Measurements from ENCODE around the gene PRDM2. TPM values are rescaled to one million over a fixed set of nuclear protein-coding genes. Genes with fewer than 3 reads are reported as not detected.

Gene PRDM2
- total RNA-seq, 1 donor from 2014 or later = 12.5 TPM

DNA sequence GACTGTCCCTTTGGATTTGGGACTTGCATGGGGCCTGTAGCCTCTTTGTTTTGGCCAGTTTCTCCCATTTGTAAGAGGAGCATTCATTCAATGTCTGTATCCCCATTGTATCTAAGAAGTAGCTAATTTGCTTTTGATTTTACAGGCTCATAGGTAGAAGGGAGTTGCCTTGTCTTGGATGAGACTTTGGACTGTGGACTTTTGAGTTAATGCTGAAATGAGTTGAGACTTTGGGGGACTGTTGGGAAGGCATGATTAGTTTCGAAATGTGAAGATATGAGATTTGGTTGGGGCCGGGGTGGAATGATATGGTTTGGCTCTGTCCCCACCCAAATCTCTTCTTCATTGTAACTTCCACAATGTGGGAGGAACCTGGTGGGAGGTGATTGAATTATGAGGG, 151.7 kb downstream of the PRDM2 start:
- TF ChIP-seq, protein P1, sequence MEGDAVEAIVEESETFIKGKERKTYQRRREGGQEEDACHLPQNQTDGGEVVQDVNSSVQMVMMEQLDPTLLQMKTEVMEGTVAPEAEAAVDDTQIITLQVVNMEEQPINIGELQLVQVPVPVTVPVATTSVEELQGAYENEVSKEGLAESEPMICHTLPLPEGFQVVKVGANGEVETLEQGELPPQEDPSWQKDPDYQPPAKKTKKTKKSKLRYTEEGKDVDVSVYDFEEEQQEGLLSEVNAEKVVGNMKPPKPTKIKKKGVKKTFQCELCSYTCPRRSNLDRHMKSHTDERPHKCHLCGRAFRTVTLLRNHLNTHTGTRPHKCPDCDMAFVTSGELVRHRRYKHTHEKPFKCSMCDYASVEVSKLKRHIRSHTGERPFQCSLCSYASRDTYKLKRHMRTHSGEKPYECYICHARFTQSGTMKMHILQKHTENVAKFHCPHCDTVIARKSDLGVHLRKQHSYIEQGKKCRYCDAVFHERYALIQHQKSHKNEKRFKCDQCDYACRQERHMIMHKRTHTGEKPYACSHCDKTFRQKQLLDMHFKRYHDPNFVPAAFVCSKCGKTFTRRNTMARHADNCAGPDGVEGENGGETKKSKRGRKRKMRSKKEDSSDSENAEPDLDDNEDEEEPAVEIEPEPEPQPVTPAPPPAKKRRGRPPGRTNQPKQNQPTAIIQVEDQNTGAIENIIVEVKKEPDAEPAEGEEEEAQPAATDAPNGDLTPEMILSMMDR (conservative IDR thresholded peaks at IDR 0.05; ENCODE audit: low read depth, low read length) = no peak
- H3K4me3 ChIP-seq (ENCODE audit: low read depth, low read length) = no peak overlapping the region
- DNase-seq (ENCODE audit: low read depth) = no peak

DNA sequence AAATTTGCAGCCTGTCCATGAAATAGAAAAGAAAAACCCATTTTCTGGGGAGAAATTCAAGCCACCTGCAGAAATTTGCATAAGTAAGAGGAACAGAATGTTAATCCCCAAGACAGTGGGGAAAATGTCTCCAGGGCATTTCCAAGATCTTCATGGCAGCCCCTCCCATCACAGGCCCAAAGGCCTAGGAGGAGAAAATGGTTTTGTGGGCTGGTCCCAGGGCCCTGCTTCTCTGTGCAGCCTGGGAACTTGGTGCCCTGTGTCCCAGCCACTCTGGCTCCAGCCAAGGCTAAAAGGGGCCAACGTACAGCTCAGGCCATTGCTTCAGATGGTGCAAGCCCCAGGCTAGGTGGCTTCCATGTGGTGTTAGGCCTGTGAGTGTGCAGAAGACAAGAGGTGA, 155.6 kb downstream of the PRDM2 start:
- DNase-seq (ENCODE audit: low read depth) = no peak
- TF ChIP-seq, protein P1 (conservative IDR thresholded peaks at IDR 0.05; ENCODE audit: low read depth, low read length) = no peak
- no peak overlapping the region for H3K4me3 ChIP-seq (ENCODE audit: low read depth, low read length)

DNA sequence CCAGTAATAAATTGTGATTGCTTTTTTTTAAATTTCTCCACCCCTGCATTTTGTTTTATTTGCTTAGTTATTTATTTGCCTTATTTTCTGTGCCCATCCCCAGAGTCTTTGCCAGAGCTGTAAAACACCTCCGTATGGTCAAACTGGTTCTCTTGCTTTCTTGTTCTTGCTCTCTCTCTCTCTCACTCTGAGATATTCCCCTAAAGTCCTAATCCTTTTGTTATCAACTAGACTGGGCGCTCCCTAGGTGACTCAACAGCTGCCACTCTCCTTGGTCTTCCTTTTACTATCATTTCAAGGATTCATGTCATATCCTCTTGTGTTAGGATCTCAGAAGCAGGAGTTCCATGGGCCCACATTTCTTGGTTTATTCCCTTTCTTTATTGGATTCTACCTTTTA, 160.0 kb downstream of the PRDM2 start:
- TF ChIP-seq, protein P1 (conservative IDR thresholded peaks at IDR 0.05; ENCODE audit: low read depth, low read length) = no peak
- H3K4me3 ChIP-seq (ENCODE audit: low read depth, low read length) = no peak overlapping the region
- DNase-seq (ENCODE audit: low read depth) = no peak

DNA sequence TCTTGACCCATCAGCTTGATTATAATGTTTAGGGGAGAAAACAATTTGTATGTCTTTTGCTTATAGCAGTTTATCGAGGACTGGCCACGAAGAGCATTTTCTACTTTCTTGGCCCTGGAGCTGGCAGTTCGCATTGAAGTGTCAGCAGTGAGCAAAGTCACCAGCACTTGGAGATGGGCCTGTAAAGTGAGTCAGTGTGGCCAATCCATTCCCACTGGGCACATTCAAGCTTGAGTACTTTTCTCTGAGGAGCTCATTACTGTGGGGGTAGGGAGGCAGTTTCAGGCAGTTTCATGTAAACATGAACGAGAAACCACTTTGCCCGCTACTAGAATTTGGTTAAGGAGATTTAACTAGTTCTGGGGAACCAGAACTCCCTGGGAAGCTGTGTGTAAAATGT, 164.8 kb downstream of the PRDM2 start:
- no peak for DNase-seq (ENCODE audit: low read depth)
- no peak overlapping the region for H3K4me3 ChIP-seq (ENCODE audit: low read depth, low read length)
- TF ChIP-seq, protein P1 (conservative IDR thresholded peaks at IDR 0.05; ENCODE audit: low read depth, low read length) = no peak

DNA sequence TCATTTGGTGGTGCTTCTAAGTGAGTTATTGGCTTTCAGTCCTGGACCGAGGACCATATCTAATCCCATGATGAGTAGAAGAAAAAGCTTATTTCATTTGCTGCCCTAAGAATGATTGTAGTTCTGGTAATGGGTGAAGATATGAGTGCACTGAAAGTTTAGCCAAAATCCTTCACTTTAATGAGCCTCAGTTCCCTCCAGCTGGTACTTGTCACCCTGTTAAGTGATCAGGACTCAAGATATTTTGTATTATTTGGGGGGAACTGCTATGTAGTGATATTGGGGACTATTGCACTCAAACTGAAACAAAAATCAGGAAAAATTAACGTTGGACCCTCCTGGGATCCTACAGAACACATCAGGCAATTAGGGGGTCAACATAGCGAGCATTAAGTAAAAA, 165.9 kb downstream of the PRDM2 start:
- TF ChIP-seq, protein P1 (conservative IDR thresholded peaks at IDR 0.05; ENCODE audit: low read depth, low read length) = no peak
- no peak for DNase-seq (ENCODE audit: low read depth)
- H3K4me3 ChIP-seq (ENCODE audit: low read depth, low read length) = no peak overlapping the region

DNA sequence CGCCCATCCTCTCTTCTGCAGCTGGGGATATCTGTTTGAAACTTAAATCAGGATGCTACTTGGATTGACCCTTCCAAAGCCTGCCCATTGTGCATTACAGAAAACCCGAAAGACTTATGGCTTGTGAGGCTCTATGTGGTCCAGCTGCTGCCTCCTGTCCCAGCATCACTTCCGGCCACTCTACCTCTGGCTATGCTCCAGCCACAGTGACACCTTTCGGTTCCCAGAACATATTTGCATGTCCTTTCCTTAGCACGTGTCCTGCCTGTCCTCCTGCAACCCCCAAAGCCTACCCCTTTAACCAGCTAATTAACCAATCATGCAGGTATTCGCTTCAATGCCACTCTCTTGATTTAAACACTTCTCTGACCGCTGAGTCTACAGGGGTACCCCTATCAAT, 167.6 kb downstream of the PRDM2 start:
- DNase-seq (ENCODE audit: low read depth) = no peak
- TF ChIP-seq, protein P1 (conservative IDR thresholded peaks at IDR 0.05; ENCODE audit: low read depth, low read length) = no peak

DNA sequence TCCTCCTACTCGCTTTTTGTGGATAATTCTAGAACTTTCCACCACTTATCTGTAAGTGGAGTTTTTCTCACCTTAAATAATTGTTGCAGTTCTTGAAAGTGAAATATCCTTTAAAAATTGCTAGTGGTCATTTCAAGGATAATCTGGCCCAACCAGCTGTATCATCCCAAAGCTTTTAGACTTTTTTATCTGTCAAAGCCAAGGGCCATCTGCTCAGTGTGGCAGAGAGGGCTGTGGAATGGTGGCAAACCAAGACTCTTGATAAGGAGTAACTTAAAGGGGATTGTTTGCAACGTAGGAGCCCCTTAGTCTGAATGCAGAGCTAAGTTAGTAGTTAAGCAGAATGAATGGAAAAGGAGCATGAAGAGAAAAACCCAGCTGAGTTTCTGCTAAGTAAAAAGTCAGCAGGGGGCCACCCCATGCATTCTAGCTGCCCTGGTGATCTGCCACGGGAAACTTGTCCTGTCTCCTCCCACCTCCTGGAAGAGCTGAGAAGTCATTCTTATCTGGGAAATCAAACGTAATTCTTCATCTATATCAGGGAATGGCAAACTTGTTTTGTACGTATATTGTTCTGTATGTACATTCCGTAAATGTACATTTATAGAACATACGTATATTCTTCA, 169.3 kb downstream of the PRDM2 start:
- H3K4me3 ChIP-seq (ENCODE audit: low read depth, low read length) = no peak overlapping the region
- no peak for DNase-seq (ENCODE audit: low read depth)
- TF ChIP-seq, protein P1 (conservative IDR thresholded peaks at IDR 0.05; ENCODE audit: low read depth, low read length) = no peak

More for the DNA sequence above, 167.6 kb downstream of the PRDM2 start:
- H3K4me3 ChIP-seq (ENCODE audit: low read depth, low read length) = no peak overlapping the region
